Keratinocyte (primary cell): ENCODE measurements around the gene ACKR3. TPM values are rescaled to one million over a fixed set of nuclear protein-coding genes. Genes with fewer than 3 reads are reported as not detected.

ENCODE experiments used
- DNase-seq: peaks from one replicate; pipeline ENCODE4 v3.0.0-alpha.2; 2011; ENCODE audit warnings: low read depth, missing footprints, low spot score
- FAIRE-seq: peaks from 2 replicates; lab custom pipeline; 2011; peaks lifted over from hg19 to GRCh38; lab: Jason Lieb, UNC
- H2AFZ ChIP-seq: 2 replicates; pipeline ENCODE4 v1.6.0; 2012; ENCODE audit warnings: low read length, control low read depth, inconsistent platforms; ENCODE audit not compliant: control insufficient read depth
- H3K27ac ChIP-seq: 2 replicates; pipeline ENCODE4 v1.5.1; 2011; ENCODE audit warnings: low read length; ENCODE audit not compliant: control insufficient read depth, insufficient read depth
- H3K27me3 ChIP-seq: 3 replicates; pipeline ENCODE4 v1.6.0; 2011; ENCODE audit warnings: low read length; ENCODE audit not compliant: control insufficient read depth, insufficient read depth; ENCODE audit errors: extremely low read depth
- H3K36me3 ChIP-seq, 2 experiments: 2 replicates in 1 of 2; 3 replicates in 1 of 2; pipeline ENCODE4 v1.5.1; 2011; ENCODE audit warnings: low read length in 2 of 2, mild to moderate bottlenecking in 1 of 2; ENCODE audit not compliant: control insufficient read depth in 2 of 2, insufficient read depth in 2 of 2; ENCODE audit errors: extremely low read depth in 1 of 2
- H3K4me1 ChIP-seq: 3 replicates; pipeline ENCODE4 v1.5.1; 2011; ENCODE audit warnings: low read length; ENCODE audit not compliant: control insufficient read depth, insufficient read depth; ENCODE audit errors: extremely low read depth
- H3K4me2 ChIP-seq: 3 replicates; pipeline ENCODE4 v1.6.0; 2011; ENCODE audit warnings: low read depth, low read length; ENCODE audit not compliant: control insufficient read depth, insufficient read depth; ENCODE audit errors: extremely low read depth
- H3K4me3 ChIP-seq, 3 experiments: fragments of 200-600 bp in 1 of 3; sonication (generic) in 1 of 3; 2 replicates in 2 of 3; 3 replicates in 1 of 3; pipeline ENCODE4 v1.5.1; 2011 to 2016; ENCODE audit warnings: low read length in 3 of 3, mild to moderate bottlenecking in 3 of 3, control low read depth in 2 of 3, inconsistent platforms in 1 of 3, low read depth in 1 of 3, mixed read lengths in 1 of 3, mixed run types in 1 of 3, moderate library complexity in 1 of 3; ENCODE audit not compliant: control insufficient read depth in 2 of 3, insufficient read depth in 2 of 3; ENCODE audit errors: extremely low read depth in 1 of 3
- H3K79me2 ChIP-seq: 2 replicates; pipeline ENCODE4 v1.6.0; 2012; ENCODE audit warnings: low read length; ENCODE audit not compliant: control insufficient read depth, insufficient read depth
- H3K9ac ChIP-seq: 3 replicates; pipeline ENCODE4 v1.6.0; 2011; ENCODE audit warnings: low read length; ENCODE audit not compliant: control insufficient read depth, insufficient read depth; ENCODE audit errors: extremely low read depth
- H3K9me1 ChIP-seq: 3 replicates; pipeline ENCODE4 v1.6.0; 2011; ENCODE audit warnings: low read length; ENCODE audit not compliant: control insufficient read depth, insufficient read depth; ENCODE audit errors: extremely low read depth
- H3K9me3 ChIP-seq: 2 replicates; pipeline ENCODE4 v1.5.1; 2012; ENCODE audit warnings: low read depth, low read length; ENCODE audit not compliant: control insufficient read depth
- H4K20me1 ChIP-seq: 3 replicates; pipeline ENCODE4 v1.6.0; 2011; ENCODE audit warnings: low read length; ENCODE audit not compliant: control insufficient read depth, insufficient read depth; ENCODE audit errors: extremely low read depth
- EZH2 ChIP-seq: IDR thresholded peaks from one replicate; pipeline ENCODE4 v1.6.1; 2012; ENCODE audit warnings: inconsistent platforms, mild to moderate bottlenecking, low read length, moderate library complexity
- dilution Hi-C: fragments of 300-500 bp; cut with MboI; formaldehyde crosslinking; loops from one replicate; pipeline ENCODE4 v1.7.0; 2020; ENCODE audit warnings: low sequenced_read_pairs; ENCODE audit not compliant: extremely low pct_ligation_motif_present
- polyA plus RNA-seq, 5 experiments: library from polyadenylated mRNA; depleted of rRNA in 3 of 5; stranded (reverse) in 3 of 5; stranded (forward) in 1 of 5; unstranded in 1 of 5; fragments of >200 nt; gene quantifications; 1 replicate in 1 of 5; 2 replicates in 3 of 5; 3 replicates in 1 of 5; pipeline versions ENCODE4 v1.2.1 to v1.2.3, GENCODE V29; 2011 to 2012; ENCODE audit warnings: missing spikeins in 2 of 5, low read depth in 1 of 5, low replicate concordance in 1 of 5
- TF ChIP-seq, protein P1 (sequence below), 3 experiments: IDR thresholded peaks in 1 of 3; conservative IDR thresholded peaks in 1 of 3; optimal IDR thresholded peaks in 1 of 3; 2 replicates in 2 of 3; 3 replicates in 1 of 3; pipeline versions ENCODE3 to v1.5.1; 2011; ENCODE audit warnings: low read length in 3 of 3, mild to moderate bottlenecking in 3 of 3, moderate library complexity in 2 of 3, control low read depth in 1 of 3, inconsistent platforms in 1 of 3; ENCODE audit not compliant: insufficient read depth in 2 of 3; ENCODE audit errors: extremely low read depth in 1 of 3

ACKR3 gene
- polyA plus RNA-seq, 1 donor (not counting 4 experiments of a cell fraction or from before 2014, with no cell fraction given) = 29.4 TPM

- DNase-seq (no peak), FAIRE-seq (no peak)
- Histone ChIP-seq H2AFZ (no peak overlapping the region), H3K27ac (no peak overlapping the region), H3K4me1 (no peaks in the 10 kb centered on the region), H3K36me3 (no peaks in the 10 kb centered on the region), H3K9me1 (no peaks in the 10 kb centered on the region), H3K4me3 (no peak overlapping the region), H4K20me1 (no peaks in the 10 kb centered on the region), H3K79me2 (no peaks in the 10 kb centered on the region), H3K27me3 (no peaks in the 10 kb centered on the region), H3K9me3 (no peaks in the 10 kb centered on the region), H3K4me2 (no peak overlapping the region), H3K9ac (no peak overlapping the region)
- no peak for TF ChIP-seq EZH2
- TF ChIP-seq, protein P1, sequence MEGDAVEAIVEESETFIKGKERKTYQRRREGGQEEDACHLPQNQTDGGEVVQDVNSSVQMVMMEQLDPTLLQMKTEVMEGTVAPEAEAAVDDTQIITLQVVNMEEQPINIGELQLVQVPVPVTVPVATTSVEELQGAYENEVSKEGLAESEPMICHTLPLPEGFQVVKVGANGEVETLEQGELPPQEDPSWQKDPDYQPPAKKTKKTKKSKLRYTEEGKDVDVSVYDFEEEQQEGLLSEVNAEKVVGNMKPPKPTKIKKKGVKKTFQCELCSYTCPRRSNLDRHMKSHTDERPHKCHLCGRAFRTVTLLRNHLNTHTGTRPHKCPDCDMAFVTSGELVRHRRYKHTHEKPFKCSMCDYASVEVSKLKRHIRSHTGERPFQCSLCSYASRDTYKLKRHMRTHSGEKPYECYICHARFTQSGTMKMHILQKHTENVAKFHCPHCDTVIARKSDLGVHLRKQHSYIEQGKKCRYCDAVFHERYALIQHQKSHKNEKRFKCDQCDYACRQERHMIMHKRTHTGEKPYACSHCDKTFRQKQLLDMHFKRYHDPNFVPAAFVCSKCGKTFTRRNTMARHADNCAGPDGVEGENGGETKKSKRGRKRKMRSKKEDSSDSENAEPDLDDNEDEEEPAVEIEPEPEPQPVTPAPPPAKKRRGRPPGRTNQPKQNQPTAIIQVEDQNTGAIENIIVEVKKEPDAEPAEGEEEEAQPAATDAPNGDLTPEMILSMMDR (optimal IDR thresholded peaks at IDR 0.05 in 1 of 3, IDR thresholded peaks at IDR 0.05 in 1 of 3, conservative IDR thresholded peaks at IDR 0.05 in 1 of 3; ENCODE audit: extremely low read depth in 1 of 3, insufficient read depth in 2 of 3, low read length in 3 of 3) = no peak
- dilution Hi-C loops = no loop called here
These were observed 23.9 kb downstream of the ACKR3 start for GRCh38 chr2:236593531-236593930.

GRCh38 chr2:236593956-236594355 is 24.3 kb downstream of the ACKR3 start:
- Histone ChIP-seq H3K9me1 (no peaks in the 10 kb centered on the region), H3K9me3 (no peaks in the 10 kb centered on the region), H3K36me3 (no peaks in the 10 kb centered on the region), H4K20me1 (no peaks in the 10 kb centered on the region), H3K9ac (no peak overlapping the region), H2AFZ (no peak overlapping the region), H3K27me3 (no peaks in the 10 kb centered on the region), H3K4me2 (no peak overlapping the region), H3K79me2 (no peaks in the 10 kb centered on the region), H3K4me1 (no peaks in the 10 kb centered on the region), H3K4me3 (no peak overlapping the region), H3K27ac (no peak overlapping the region)
- dilution Hi-C loops = no loop called here
- TF ChIP-seq, protein P1 (optimal IDR thresholded peaks at IDR 0.05 in 1 of 3, IDR thresholded peaks at IDR 0.05 in 1 of 3, conservative IDR thresholded peaks at IDR 0.05 in 1 of 3; ENCODE audit: extremely low read depth in 1 of 3, insufficient read depth in 2 of 3, low read length in 3 of 3) = no peak
- no peak for TF ChIP-seq EZH2
- FAIRE-seq = peak; percentile 46
- DNase-seq = no peak
